Stimulated activated CD8-positive, alpha-beta memory T cell treated with anti-CD3 and anti-CD28 coated beads, Interleukin-7, amount 100 ng/mL, for 4 hours (primary cell): ENCODE results near the gene USO1.
A peak's percentile ranks its signal among the peaks of the same experiment; 100 is the strongest.
"Not testable (repeated sequence)": the region's sequence is repeated elsewhere in the genome, so short reads cannot be mapped to it uniquely, and the experiment has no call there.

Experiments
- DNase-seq, 2 donors: peaks; one replicate each; pipeline ENCODE4 v3.0.0-alpha.2; 2020; ENCODE audit warnings: low read depth in 2 of 2

USO1 gene, protein sequence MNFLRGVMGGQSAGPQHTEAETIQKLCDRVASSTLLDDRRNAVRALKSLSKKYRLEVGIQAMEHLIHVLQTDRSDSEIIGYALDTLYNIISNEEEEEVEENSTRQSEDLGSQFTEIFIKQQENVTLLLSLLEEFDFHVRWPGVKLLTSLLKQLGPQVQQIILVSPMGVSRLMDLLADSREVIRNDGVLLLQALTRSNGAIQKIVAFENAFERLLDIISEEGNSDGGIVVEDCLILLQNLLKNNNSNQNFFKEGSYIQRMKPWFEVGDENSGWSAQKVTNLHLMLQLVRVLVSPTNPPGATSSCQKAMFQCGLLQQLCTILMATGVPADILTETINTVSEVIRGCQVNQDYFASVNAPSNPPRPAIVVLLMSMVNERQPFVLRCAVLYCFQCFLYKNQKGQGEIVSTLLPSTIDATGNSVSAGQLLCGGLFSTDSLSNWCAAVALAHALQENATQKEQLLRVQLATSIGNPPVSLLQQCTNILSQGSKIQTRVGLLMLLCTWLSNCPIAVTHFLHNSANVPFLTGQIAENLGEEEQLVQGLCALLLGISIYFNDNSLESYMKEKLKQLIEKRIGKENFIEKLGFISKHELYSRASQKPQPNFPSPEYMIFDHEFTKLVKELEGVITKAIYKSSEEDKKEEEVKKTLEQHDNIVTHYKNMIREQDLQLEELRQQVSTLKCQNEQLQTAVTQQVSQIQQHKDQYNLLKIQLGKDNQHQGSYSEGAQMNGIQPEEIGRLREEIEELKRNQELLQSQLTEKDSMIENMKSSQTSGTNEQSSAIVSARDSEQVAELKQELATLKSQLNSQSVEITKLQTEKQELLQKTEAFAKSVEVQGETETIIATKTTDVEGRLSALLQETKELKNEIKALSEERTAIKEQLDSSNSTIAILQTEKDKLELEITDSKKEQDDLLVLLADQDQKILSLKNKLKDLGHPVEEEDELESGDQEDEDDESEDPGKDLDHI

GRCh38 chr4:75724066-75724866 lies at the start of gene USO1:
Gene USO1, plus strand, starts transcription at chr4:75724577. Its CDS starts 243 bp downstream, at chr4:75724820.
- DNase-seq: peak; percentile 98

- DNase-seq: no peak
These were observed 49.3 kb upstream of the USO1 start for GRCh38 chr4:75675004-75675531.

GRCh38 chr4:75678473-75678872 lies 45.9 kb upstream of the USO1 start:
- DNase-seq: no peak

DNA sequence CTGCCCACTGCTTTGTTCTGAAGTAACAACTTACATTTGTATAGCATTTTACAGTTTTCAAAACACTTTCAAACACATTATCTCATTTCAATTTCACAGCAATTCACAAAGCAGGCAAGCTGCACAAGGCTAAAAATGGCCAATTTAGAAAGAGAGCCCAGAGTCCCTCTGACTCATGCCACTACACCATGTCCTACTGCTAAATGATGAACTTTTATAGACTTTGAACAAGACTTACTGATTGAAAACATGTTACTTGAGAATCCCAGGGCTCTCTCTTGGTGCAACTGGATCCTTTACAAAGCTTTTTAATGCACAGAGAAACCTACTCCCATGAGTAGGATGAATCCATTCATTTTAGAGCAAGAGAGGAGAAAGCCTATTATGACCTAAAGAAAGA lies 45.4 kb upstream of the USO1 start:
- DNase-seq: no peak

DNA sequence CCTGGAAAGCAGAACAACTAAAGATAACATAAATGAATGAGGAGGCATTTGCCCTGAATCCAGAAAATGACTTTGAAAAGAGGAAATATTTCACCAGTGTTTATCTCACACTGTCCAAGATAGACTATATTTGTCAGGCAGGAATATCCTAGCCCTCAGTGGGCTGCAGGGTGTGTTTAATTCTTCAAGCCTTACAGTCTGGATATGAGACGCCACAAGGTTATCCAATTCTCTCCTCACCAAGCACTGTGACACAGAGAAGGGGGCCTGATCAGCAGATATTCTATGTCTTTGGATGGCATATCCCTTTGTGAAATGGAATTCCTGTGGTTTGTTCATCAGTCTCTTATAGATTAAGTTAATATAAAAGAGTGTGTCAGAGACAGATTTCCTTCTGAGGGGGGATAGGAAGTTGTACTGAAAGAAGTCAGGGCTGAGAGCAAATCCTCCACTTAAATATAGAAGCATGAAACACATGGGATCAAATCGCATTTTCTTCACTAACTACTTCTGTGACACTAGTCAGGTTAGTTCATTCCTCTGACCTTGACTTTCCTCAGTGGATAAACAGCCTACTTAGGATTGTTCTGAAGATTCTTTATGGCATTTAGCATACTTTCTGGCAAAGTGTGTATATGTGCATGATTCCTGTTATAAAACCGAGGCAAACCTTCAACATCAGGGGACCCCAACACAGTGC lies 44.4 kb upstream of the USO1 start:
- no peak for DNase-seq

GRCh38 chr4:75683482-75684155 lies 40.8 kb upstream of the USO1 start:
- DNase-seq: no peak

- no peak for DNase-seq
These were observed 38.7 kb upstream of the USO1 start for GRCh38 chr4:75685546-75686189.

DNA sequence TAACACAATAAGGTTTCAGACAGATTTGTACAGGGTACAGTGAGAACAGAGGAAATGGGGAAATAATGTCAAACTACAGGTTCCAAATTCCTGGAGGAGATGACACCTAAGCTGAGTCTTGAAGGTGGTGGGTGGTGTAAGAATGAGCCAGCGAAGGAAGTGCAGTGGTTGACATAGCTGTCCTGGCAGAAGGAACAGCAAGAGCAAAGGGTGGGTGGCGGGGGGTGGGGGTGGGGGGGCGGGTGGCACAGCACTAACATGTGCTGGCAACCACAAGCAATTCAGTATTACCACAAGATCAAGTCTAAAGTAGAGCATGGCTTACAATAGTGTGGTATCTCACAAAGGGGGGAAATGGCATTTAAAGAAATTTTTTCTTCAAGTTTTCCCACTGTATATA lies 38.0 kb upstream of the USO1 start:
- peak; percentile 44 for DNase-seq

- not testable (repeated sequence) for DNase-seq
These were observed 37.3 kb upstream of the USO1 start for GRCh38 chr4:75687125-75687524.

- DNase-seq: not testable (repeated sequence)
These were observed 32.3 kb upstream of the USO1 start for GRCh38 chr4:75692066-75692465.

DNA sequence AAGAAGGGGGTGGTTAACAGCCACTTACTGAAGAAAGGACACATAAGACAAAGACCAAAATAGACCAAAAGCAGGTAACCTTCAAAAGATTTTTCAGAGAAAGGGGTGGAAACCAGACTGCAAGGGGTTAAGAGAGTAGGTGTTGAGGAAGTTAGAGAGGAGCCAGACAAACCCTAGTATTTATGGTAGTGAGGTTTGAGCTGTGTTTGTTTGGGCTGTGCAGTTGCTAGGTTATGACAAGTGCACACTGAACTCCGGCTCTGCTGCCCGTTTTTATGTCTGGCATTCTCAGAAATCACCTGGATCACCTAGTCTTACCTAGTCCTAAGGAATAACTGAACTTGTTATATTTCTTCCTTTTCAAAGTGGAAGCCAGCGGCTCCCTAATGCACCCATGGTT lies 28.3 kb upstream of the USO1 start:
- no peak for DNase-seq

- DNase-seq: no peak
These were observed 27.8 kb upstream of the USO1 start for GRCh38 chr4:75696581-75696980.

DNA sequence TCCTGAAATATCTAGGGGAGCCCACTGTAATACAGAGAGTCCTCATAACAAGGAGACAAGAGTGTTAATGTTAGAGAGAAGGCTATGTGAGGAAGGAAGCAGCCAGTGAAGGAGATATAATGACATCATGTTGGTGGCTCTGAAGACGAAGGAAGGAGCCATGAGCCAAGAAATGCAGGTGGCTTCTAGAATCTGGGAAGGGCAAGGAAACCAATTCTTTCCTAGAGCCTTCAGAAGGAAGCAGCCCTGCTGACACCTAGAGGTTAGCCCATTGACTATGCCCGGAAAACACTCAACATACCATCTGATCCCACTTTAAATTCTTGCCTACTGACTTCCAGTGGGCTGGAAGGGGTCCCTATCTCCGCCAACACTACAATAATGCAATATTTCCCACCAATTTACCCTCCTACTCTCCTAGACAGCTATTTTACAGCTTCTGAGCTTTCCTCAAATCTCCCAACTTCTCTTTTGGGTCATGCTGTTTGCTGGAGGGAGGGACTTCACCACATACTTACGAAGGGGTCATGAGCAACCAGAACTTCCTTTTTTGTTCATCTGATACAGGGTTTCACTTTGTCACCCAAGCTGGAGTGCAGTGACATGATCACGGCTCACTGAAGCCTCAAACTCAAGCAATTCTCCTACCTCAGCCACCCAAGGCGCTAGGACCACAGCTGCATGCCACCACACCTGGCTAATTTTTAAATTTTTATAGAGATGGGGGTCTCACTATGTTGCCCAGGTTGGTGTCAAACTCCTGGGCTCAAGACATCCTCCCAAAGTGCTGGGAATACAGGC lies 26.0 kb upstream of the USO1 start:
- DNase-seq: no peak

DNA sequence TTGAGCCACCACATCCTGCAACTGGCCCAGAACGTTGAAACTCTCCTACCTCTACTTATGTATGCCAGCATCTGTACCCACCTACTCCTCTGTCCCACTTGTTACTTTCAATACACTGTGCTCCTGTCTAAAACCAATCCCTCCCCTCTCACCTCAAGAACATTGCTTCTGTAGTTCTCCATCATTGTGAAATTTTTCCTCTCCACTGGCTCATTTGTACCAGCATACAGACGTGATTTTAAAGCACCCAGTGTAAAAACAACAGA lies 25.5 kb upstream of the USO1 start:
- DNase-seq: no peak

DNA sequence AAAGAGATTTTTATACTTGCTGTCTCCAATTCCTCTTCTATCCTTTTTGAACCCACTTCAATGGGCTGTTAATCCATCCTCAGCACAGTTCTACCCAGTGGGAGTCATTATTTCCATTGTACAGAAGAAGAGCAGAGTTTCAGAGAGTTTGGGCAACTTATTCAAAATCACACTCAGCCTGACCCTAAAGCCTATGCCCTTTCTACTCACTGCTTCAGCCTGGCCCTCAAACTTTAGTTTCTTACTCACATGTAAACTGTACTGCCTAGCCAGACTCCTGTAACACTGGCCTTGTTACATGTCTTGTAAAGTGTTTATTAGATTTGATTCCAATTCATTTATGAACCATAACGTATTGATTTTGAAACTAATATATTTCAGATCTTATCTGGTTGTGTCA lies 25.1 kb upstream of the USO1 start:
- DNase-seq: no peak

DNA sequence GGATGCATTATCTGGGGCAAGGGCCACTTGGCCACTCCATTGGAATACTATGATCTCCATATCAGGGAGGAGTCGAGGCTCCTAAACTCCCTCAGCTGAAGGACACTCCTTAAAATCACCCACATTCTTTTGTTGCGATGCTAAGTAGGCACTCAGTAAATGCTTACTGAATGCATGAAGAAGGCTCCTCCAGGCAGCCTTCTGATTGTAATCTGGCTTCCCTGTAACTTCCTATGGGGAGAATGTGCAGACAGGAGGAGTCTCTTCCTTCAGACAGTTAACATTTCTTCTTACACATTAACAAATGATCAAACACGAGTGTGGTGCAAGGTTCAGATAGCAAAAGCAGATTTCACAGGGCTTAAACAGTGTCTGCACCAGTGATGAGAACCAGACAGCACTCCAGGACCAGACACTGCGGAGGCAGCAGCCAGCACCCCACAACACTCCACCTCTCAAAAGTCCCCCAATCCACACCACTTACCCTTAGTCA lies 21.4 kb upstream of the USO1 start:
- no peak for DNase-seq

- no peak for DNase-seq
These were observed 19.0 kb upstream of the USO1 start for GRCh38 chr4:75705198-75705977.

GRCh38 chr4:75708218-75708691 lies 16.1 kb upstream of the USO1 start:
- DNase-seq: peak; percentile 17 to 39
